ENCODE data around the gene TRRAP.
A peak's percentile ranks its signal among the peaks of the same experiment; 100 is the strongest.
"Not testable (repeated sequence)": the region's sequence is repeated elsewhere in the genome, so short reads cannot be mapped to it uniquely, and the experiment has no call there.

TRRAP gene

GRCh38 chr7:98866351-98866750 lies 12.0 kb upstream of the TRRAP start:
- DNase-seq (ENCODE audit: low read depth in 2 of 2, low spot score in 1 of 2), result no peak

- DNase-seq (ENCODE audit: low read depth in 2 of 2, low spot score in 1 of 2), result no peak
These were observed 11.6 kb upstream of the TRRAP start for GRCh38 chr7:98866765-98867164.

- no peak for DNase-seq (ENCODE audit: low read depth in 2 of 2, low spot score in 1 of 2)
These were observed 9.9 kb upstream of the TRRAP start for GRCh38 chr7:98868450-98868849.

GRCh38 chr7:98869027-98869596 lies 9.2 kb upstream of the TRRAP start:
- DNase-seq (ENCODE audit: low read depth in 2 of 2, low spot score in 1 of 2), result no peak

GRCh38 chr7:98869597-98870120 lies 8.7 kb upstream of the TRRAP start, which contains the start of gene TMEM130:
TMEM130 (minus strand) TSS chr7:98870014; CDS start chr7:98869861, 153 bp downstream.
- no peak for DNase-seq (ENCODE audit: low read depth in 2 of 2, low spot score in 1 of 2)

GRCh38 chr7:98870121-98870651 lies 8.1 kb upstream of the TRRAP start:
- peak; percentile 54 for DNase-seq (ENCODE audit: low read depth in 2 of 2, low spot score in 1 of 2)

GRCh38 chr7:98870807-98871491 lies 7.4 kb upstream of the TRRAP start:
- DNase-seq (ENCODE audit: low read depth in 2 of 2, low spot score in 1 of 2), result no peak

- DNase-seq (ENCODE audit: low read depth in 2 of 2, low spot score in 1 of 2), result no peak
These were observed 5.9 kb upstream of the TRRAP start for GRCh38 chr7:98872328-98872924.

- not testable (repeated sequence) for DNase-seq (ENCODE audit: low read depth in 2 of 2, low spot score in 1 of 2)
These were observed 4.7 kb upstream of the TRRAP start for GRCh38 chr7:98873610-98874009.

- no peak for DNase-seq (ENCODE audit: low read depth in 2 of 2, low spot score in 1 of 2)
These were observed 3.4 kb upstream of the TRRAP start for GRCh38 chr7:98874942-98875341.

- no peak for DNase-seq (ENCODE audit: low read depth in 2 of 2, low spot score in 1 of 2)
These were observed 2.8 kb upstream of the TRRAP start for GRCh38 chr7:98875501-98875900.

- DNase-seq (ENCODE audit: low read depth in 2 of 2, low spot score in 1 of 2), result no peak
These were observed 1.2 kb upstream of the TRRAP start for GRCh38 chr7:98877146-98877545.

- DNase-seq (ENCODE audit: low read depth in 2 of 2, low spot score in 1 of 2), result no peak
These were observed 504 bp upstream of the TRRAP start for GRCh38 chr7:98877692-98878364.

- DNase-seq (ENCODE audit: low read depth in 2 of 2, low spot score in 1 of 2), result peak; percentile 11 to 24
These were observed 1.1 kb downstream of the TRRAP start for GRCh38 chr7:98879198-98879978.

- no peak for DNase-seq (ENCODE audit: low read depth in 2 of 2, low spot score in 1 of 2)
These were observed 1.6 kb downstream of the TRRAP start for GRCh38 chr7:98879979-98880315.

- DNase-seq (ENCODE audit: low read depth in 2 of 2, low spot score in 1 of 2), result no peak
These were observed 2.2 kb downstream of the TRRAP start for GRCh38 chr7:98880485-98880884.

- no peak for DNase-seq (ENCODE audit: low read depth in 2 of 2, low spot score in 1 of 2)
These were observed 3.4 kb downstream of the TRRAP start for GRCh38 chr7:98881561-98882315.

GRCh38 chr7:98884416-98884815 lies 6.1 kb downstream of the TRRAP start:
- no peak for DNase-seq (ENCODE audit: low read depth in 2 of 2, low spot score in 1 of 2)

GRCh38 chr7:98887038-98887437 lies 8.7 kb downstream of the TRRAP start:
- no peak for DNase-seq (ENCODE audit: low read depth in 2 of 2, low spot score in 1 of 2)

GRCh38 chr7:98892609-98893008 lies 14.3 kb downstream of the TRRAP start:
- no peak for DNase-seq (ENCODE audit: low read depth in 2 of 2, low spot score in 1 of 2)
